Testis (tissue), 2 donors: ENCODE results near the gene SLC38A10.

Source experiments
- CTCF ChIP-seq, 3 experiments: fragments of 450-650 bp in 2 of 3; fragments of 200-600 bp in 1 of 3; sonication (generic) in 1 of 3; IDR thresholded peaks; one replicate each; pipeline ENCODE4 v1.5.1; 2016 to 2019; ENCODE audit warnings: antibody characterized with exemption in 3 of 3, mild to moderate bottlenecking in 2 of 3, moderate library complexity in 1 of 3
- POLR2A ChIP-seq: fragments of 450-650 bp; IDR thresholded peaks from one replicate; pipeline ENCODE4 v1.6.1; 2017; ENCODE audit warnings: antibody characterized with exemption, mild to moderate bottlenecking, moderate library complexity

GRCh38 chr17:81218991-81219390 lies 76.1 kb downstream of the SLC38A10 start:
- TF ChIP-seq CTCF (IDR thresholded peaks at IDR 0.05) (no peak), POLR2A (no peak)
